ENCODE results near the gene RPRD1B.

DNA sequence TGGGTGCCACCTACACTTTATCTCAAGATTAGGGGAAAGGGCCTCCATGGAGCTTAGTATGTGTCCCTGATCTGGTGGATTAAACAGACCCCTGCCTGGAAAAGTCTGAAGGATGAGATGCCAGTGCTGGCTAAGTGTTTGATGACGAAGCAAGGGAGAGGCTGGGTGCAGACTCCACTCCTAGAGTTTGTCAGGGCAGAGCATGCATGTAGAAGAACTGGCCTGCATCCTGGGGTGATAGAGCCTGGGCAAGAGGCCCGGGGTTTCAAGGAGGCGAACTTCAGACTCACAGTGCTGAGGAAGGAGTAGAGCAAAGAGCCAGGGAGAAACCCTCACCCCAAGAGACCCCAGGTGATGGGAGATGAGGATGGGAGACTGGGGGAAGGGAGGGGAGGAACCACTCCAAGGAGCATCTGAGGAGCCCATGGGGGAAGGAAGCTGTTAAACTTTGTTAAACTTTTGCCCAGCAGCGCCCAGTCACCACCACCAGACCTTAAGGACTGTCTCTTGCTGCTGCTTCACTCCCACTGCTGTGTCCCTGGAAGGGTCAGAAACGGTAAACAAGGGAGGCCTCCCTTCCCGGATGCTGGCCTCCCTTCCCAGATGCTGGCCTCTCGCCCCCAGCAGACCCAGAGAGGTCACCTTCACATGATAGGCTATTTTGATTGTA is 61.6 kb downstream of the RPRD1B start:
- TF ChIP-seq, protein P1, sequence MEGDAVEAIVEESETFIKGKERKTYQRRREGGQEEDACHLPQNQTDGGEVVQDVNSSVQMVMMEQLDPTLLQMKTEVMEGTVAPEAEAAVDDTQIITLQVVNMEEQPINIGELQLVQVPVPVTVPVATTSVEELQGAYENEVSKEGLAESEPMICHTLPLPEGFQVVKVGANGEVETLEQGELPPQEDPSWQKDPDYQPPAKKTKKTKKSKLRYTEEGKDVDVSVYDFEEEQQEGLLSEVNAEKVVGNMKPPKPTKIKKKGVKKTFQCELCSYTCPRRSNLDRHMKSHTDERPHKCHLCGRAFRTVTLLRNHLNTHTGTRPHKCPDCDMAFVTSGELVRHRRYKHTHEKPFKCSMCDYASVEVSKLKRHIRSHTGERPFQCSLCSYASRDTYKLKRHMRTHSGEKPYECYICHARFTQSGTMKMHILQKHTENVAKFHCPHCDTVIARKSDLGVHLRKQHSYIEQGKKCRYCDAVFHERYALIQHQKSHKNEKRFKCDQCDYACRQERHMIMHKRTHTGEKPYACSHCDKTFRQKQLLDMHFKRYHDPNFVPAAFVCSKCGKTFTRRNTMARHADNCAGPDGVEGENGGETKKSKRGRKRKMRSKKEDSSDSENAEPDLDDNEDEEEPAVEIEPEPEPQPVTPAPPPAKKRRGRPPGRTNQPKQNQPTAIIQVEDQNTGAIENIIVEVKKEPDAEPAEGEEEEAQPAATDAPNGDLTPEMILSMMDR (IDR thresholded peaks at IDR 0.05; ENCODE audit: low read depth, low read length): no peak
- no peak for TF ChIP-seq EZH2phosphoT487 (IDR thresholded peaks at IDR 0.05; ENCODE audit: low read depth)

Data from OCI-LY3 (cell line).